ENCODE data around the gene DCAF12.
A peak's percentile ranks its signal among the peaks of the same experiment; 100 is the strongest.
"Not testable (repeated sequence)": the region's sequence is repeated elsewhere in the genome, so short reads cannot be mapped to it uniquely, and the experiment has no call there.

Gene DCAF12

DNA sequence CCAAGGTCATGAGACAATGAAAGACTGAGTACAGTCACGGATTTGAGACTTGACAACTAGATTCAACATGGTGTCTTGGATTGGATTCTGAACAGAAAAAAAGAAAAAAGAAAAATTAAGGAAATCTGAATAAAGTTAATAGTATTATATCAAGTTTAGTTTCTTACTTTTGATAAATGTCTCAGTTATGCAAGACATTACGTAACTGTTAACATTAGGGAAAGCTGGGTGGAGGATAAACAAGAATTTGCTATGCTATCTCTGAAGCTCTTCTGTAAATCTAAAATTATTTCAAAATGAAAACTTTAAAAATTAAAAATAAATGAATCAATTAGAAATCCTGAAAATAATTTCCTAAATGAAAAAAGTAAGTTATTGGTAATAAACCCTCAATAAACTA lies 14.4 kb upstream of the DCAF12 start:
- H3K4me3 ChIP-seq (ENCODE audit: low read length): no peak overlapping the region
- H3F3A ChIP-seq (ENCODE audit: control insufficient read depth, insufficient read depth): no peaks in the 10 kb centered on the region
- H3K79me2 ChIP-seq (ENCODE audit: control insufficient read depth, low read length): no peaks in the 10 kb centered on the region
- H3K4me2 ChIP-seq (ENCODE audit: low read length): no peak overlapping the region
- no peak overlapping the region for H3K27ac ChIP-seq (ENCODE audit: low read depth, low read length)
- H3K9me2 ChIP-seq (replicated peaks; ENCODE audit: control insufficient read depth, low read length): no peaks in the 10 kb centered on the region
- no peaks in the 10 kb centered on the region for H4K20me1 ChIP-seq (ENCODE audit: control insufficient read depth, insufficient read depth, low read depth, low read length)
- TF ChIP-seq EZH2phosphoT487 (IDR thresholded peaks at IDR 0.05; ENCODE audit: borderline replicate concordance, low read length): no peak
- no peaks in the 10 kb centered on the region for H3K27me3 ChIP-seq (ENCODE audit: control insufficient read depth, low read length)
- H3K9me3 ChIP-seq (ENCODE audit: control insufficient read depth, insufficient read depth, low read length): no peaks in the 10 kb centered on the region
- no peaks in the 10 kb centered on the region for H3K36me3 ChIP-seq (ENCODE audit: control insufficient read depth, low read length)
- no peaks in the 10 kb centered on the region for H3K4me1 ChIP-seq (ENCODE audit: control insufficient read depth, low read length)

- Histone ChIP-seq H3K4me1 (ENCODE audit: control insufficient read depth, low read length) (no peaks in the 10 kb centered on the region), H3K27me3 (ENCODE audit: control insufficient read depth, low read length) (no peaks in the 10 kb centered on the region), H3K79me2 (ENCODE audit: control insufficient read depth, low read length) (no peaks in the 10 kb centered on the region), H3F3A (ENCODE audit: control insufficient read depth, insufficient read depth) (no peaks in the 10 kb centered on the region), H3K9me2 (replicated peaks; ENCODE audit: control insufficient read depth, low read length) (no peaks in the 10 kb centered on the region), H3K27ac (ENCODE audit: low read depth, low read length) (no peak overlapping the region), H3K36me3 (ENCODE audit: control insufficient read depth, low read length) (no peaks in the 10 kb centered on the region), H3K4me3 (ENCODE audit: low read length) (no peak overlapping the region), H3K4me2 (ENCODE audit: low read length) (no peak overlapping the region), H3K9me3 (ENCODE audit: control insufficient read depth, insufficient read depth, low read length) (no peaks in the 10 kb centered on the region), H4K20me1 (ENCODE audit: control insufficient read depth, insufficient read depth, low read depth, low read length) (no peaks in the 10 kb centered on the region)
- TF ChIP-seq EZH2phosphoT487 (IDR thresholded peaks at IDR 0.05; ENCODE audit: borderline replicate concordance, low read length): no peak
- TF ChIP-seq, protein P1, sequence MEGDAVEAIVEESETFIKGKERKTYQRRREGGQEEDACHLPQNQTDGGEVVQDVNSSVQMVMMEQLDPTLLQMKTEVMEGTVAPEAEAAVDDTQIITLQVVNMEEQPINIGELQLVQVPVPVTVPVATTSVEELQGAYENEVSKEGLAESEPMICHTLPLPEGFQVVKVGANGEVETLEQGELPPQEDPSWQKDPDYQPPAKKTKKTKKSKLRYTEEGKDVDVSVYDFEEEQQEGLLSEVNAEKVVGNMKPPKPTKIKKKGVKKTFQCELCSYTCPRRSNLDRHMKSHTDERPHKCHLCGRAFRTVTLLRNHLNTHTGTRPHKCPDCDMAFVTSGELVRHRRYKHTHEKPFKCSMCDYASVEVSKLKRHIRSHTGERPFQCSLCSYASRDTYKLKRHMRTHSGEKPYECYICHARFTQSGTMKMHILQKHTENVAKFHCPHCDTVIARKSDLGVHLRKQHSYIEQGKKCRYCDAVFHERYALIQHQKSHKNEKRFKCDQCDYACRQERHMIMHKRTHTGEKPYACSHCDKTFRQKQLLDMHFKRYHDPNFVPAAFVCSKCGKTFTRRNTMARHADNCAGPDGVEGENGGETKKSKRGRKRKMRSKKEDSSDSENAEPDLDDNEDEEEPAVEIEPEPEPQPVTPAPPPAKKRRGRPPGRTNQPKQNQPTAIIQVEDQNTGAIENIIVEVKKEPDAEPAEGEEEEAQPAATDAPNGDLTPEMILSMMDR (IDR thresholded peaks at IDR 0.05; ENCODE audit: low read depth, low read length, poor library complexity, severe bottlenecking): peak; percentile 32
Measured at GRCh38 chr9:34139477-34140146, 13.1 kb upstream of the DCAF12 start.

DNA sequence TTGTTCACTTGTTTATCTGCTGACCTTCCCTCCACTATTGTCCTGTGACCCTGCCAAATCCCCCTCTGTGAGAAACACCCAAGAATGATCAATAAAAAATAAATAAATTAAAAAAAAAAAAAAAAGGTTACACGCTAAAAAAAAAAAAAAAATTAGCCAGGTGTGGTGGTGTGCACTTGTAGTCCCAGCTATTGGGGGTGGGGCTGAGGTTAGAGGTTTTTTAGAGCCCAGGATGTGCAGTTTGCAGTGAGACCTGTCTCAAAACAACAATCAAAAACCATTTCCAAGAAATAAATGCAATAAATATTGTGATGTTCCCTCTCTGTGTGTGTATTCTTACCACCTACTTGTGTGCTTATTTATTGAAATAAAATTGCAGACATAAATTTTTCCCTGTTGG lies 12.1 kb upstream of the DCAF12 start:
- H3K9me2 ChIP-seq (replicated peaks; ENCODE audit: control insufficient read depth, low read length); H4K20me1 ChIP-seq (ENCODE audit: control insufficient read depth, insufficient read depth, low read depth, low read length); H3K27ac ChIP-seq (ENCODE audit: low read depth, low read length); H3K4me2 ChIP-seq (ENCODE audit: low read length); H3K4me3 ChIP-seq (ENCODE audit: low read length); H3K79me2 ChIP-seq (ENCODE audit: control insufficient read depth, low read length); H3K36me3 ChIP-seq (ENCODE audit: control insufficient read depth, low read length); H3K4me1 ChIP-seq (ENCODE audit: control insufficient read depth, low read length); H3K27me3 ChIP-seq (ENCODE audit: control insufficient read depth, low read length); H3F3A ChIP-seq (ENCODE audit: control insufficient read depth, insufficient read depth); H3K9me3 ChIP-seq (ENCODE audit: control insufficient read depth, insufficient read depth, low read length): not testable (repeated sequence)

- TF ChIP-seq EZH2phosphoT487 (IDR thresholded peaks at IDR 0.05; ENCODE audit: borderline replicate concordance, low read length): no peak
- H4K20me1 ChIP-seq (ENCODE audit: control insufficient read depth, insufficient read depth, low read depth, low read length): no peaks in the 10 kb centered on the region
- H3K27me3 ChIP-seq (ENCODE audit: control insufficient read depth, low read length): no peaks in the 10 kb centered on the region
- H3K36me3 ChIP-seq (ENCODE audit: control insufficient read depth, low read length): no peaks in the 10 kb centered on the region
- H3K9me3 ChIP-seq (ENCODE audit: control insufficient read depth, insufficient read depth, low read length): no peaks in the 10 kb centered on the region
- no peaks in the 10 kb centered on the region for H3K79me2 ChIP-seq (ENCODE audit: control insufficient read depth, low read length)
- no peak overlapping the region for H3K4me2 ChIP-seq (ENCODE audit: low read length)
- H3K9me2 ChIP-seq (replicated peaks; ENCODE audit: control insufficient read depth, low read length): no peaks in the 10 kb centered on the region
- H3F3A ChIP-seq (ENCODE audit: control insufficient read depth, insufficient read depth): no peaks in the 10 kb centered on the region
- H3K27ac ChIP-seq (ENCODE audit: low read depth, low read length): no peak overlapping the region
- no peak overlapping the region for H3K4me3 ChIP-seq (ENCODE audit: low read length)
- peaks cover 11% of the 10 kb centered on the region for H3K4me1 ChIP-seq (ENCODE audit: control insufficient read depth, low read length)
Measured at GRCh38 chr9:34134521-34134920, 8.0 kb upstream of the DCAF12 start.

GRCh38 chr9:34133436-34133949 lies 7.0 kb upstream of the DCAF12 start:
- no peak overlapping the region for H3K4me2 ChIP-seq (ENCODE audit: low read length)
- H3K27me3 ChIP-seq (ENCODE audit: control insufficient read depth, low read length): no peaks in the 10 kb centered on the region
- no peaks in the 10 kb centered on the region for H3K9me2 ChIP-seq (replicated peaks; ENCODE audit: control insufficient read depth, low read length)
- H3K36me3 ChIP-seq (ENCODE audit: control insufficient read depth, low read length): no peaks in the 10 kb centered on the region
- no peaks in the 10 kb centered on the region for H4K20me1 ChIP-seq (ENCODE audit: control insufficient read depth, insufficient read depth, low read depth, low read length)
- H3K4me3 ChIP-seq (ENCODE audit: low read length): no peak overlapping the region
- H3K4me1 ChIP-seq (ENCODE audit: control insufficient read depth, low read length): peaks cover 15% of the 10 kb centered on the region
- no peaks in the 10 kb centered on the region for H3K79me2 ChIP-seq (ENCODE audit: control insufficient read depth, low read length)
- TF ChIP-seq, protein P1 (IDR thresholded peaks at IDR 0.05; ENCODE audit: low read depth, low read length, poor library complexity, severe bottlenecking): no peak
- H3K27ac ChIP-seq (ENCODE audit: low read depth, low read length): no peak overlapping the region
- no peaks in the 10 kb centered on the region for H3K9me3 ChIP-seq (ENCODE audit: control insufficient read depth, insufficient read depth, low read length)
- H3F3A ChIP-seq (ENCODE audit: control insufficient read depth, insufficient read depth): peaks cover 5% of the 10 kb centered on the region; the same call in 1 of the 2 replicates

All from DOHH2 (cell line).